Measurements from ENCODE around the gene LGALS3BP. TPM values are rescaled to one million over a fixed set of nuclear protein-coding genes. Genes with fewer than 3 reads are reported as not detected.

LGALS3BP gene
- total RNA-seq, 1 donor from 2014 or later: 373 TPM

GRCh38 chr17:79006794-79007503, 27.2 kb upstream of the LGALS3BP start:
- H3K27me3 Mint-ChIP-seq (ENCODE audit: low read depth): no peaks in the 10 kb centered on the region
- peak overlapping the region; percentile 34 for H3K4me3 Mint-ChIP-seq
- peaks cover 2% of the 10 kb centered on the region for H3K36me3 Mint-ChIP-seq
- peaks cover 35% of the 10 kb centered on the region for H3K4me1 Mint-ChIP-seq
- H3K9me3 Mint-ChIP-seq: no peaks in the 10 kb centered on the region
- no peak for DNase-seq (ENCODE audit: low spot score in 2 of 2, unreplicated experiment in 2 of 2)
- no peak overlapping the region for H3K27ac Mint-ChIP-seq
- TF ChIP-seq CTCF (IDR thresholded peaks at IDR 0.05; ENCODE audit: unreplicated experiment): no peak

GRCh38 chr17:79006046-79006445, 26.3 kb upstream of the LGALS3BP start:
- peaks cover 2% of the 10 kb centered on the region for H3K36me3 Mint-ChIP-seq
- H3K9me3 Mint-ChIP-seq: no peaks in the 10 kb centered on the region
- peak overlapping the region; percentile 47 for H3K27ac Mint-ChIP-seq

GRCh38 chr17:79005063-79005861, 25.5 kb upstream of the LGALS3BP start:
- Mint-ChIP-seq H3K27ac (peak overlapping the region; percentile 47), H3K27me3 (ENCODE audit: low read depth) (no peaks in the 10 kb centered on the region), H3K9me3 (no peaks in the 10 kb centered on the region), H3K4me3 (no peak overlapping the region), H3K36me3 (peaks cover 5% of the 10 kb centered on the region), H3K4me1 (peaks cover 23% of the 10 kb centered on the region)
- no peak for DNase-seq (ENCODE audit: low spot score in 2 of 2, unreplicated experiment in 2 of 2)
- no peak for TF ChIP-seq CTCF (IDR thresholded peaks at IDR 0.05; ENCODE audit: unreplicated experiment)

More at GRCh38 chr17:79006046-79006445, 26.3 kb upstream of the LGALS3BP start:
- Mint-ChIP-seq H3K4me3 (no peak overlapping the region), H3K4me1 (peaks cover 31% of the 10 kb centered on the region), H3K27me3 (ENCODE audit: low read depth) (no peaks in the 10 kb centered on the region)
- no peak for TF ChIP-seq CTCF (IDR thresholded peaks at IDR 0.05; ENCODE audit: unreplicated experiment)
- DNase-seq (ENCODE audit: low spot score in 2 of 2, unreplicated experiment in 2 of 2): no peak

GRCh38 chr17:79003661-79004411, 24.1 kb upstream of the LGALS3BP start:
- Mint-ChIP-seq H3K4me1 (peaks cover 15% of the 10 kb centered on the region), H3K27me3 (ENCODE audit: low read depth) (no peaks in the 10 kb centered on the region), H3K27ac (peak overlapping the region; percentile 66), H3K4me3 (no peak overlapping the region), H3K36me3 (peaks cover 8% of the 10 kb centered on the region), H3K9me3 (no peaks in the 10 kb centered on the region)
- no peak for DNase-seq (ENCODE audit: low spot score in 2 of 2, unreplicated experiment in 2 of 2)
- no peak for TF ChIP-seq CTCF (IDR thresholded peaks at IDR 0.05; ENCODE audit: unreplicated experiment)

- no peak for DNase-seq (ENCODE audit: low spot score in 2 of 2, unreplicated experiment in 2 of 2)
- Mint-ChIP-seq H3K9me3 (no peaks in the 10 kb centered on the region), H3K4me3 (no peak overlapping the region), H3K27ac (no peak overlapping the region), H3K27me3 (ENCODE audit: low read depth) (no peaks in the 10 kb centered on the region), H3K36me3 (peaks cover 8% of the 10 kb centered on the region), H3K4me1 (peaks cover 7% of the 10 kb centered on the region)
- TF ChIP-seq CTCF (IDR thresholded peaks at IDR 0.05; ENCODE audit: unreplicated experiment): no peak
Observed at GRCh38 chr17:79002796-79003593, 23.3 kb upstream of the LGALS3BP start.
